HepG2 (cell line): ENCODE measurements around the gene NFE2L1. TPM values are rescaled to one million over a fixed set of nuclear protein-coding genes. Genes with fewer than 3 reads are reported as not detected.

Source experiments
- ASH2L ChIP-seq: fragments of 300-600, 200-600 bp; sonication (generic); IDR thresholded peaks from 2 replicates; pipeline ENCODE4 v1.7.0; 2017; ENCODE audit warnings: low read depth, mild to moderate bottlenecking, moderate library complexity, mixed read lengths, low read length; ENCODE audit not compliant: insufficient read length
- ATRX ChIP-seq: sonication (generic); formaldehyde crosslinking; IDR thresholded peaks from 2 replicates; pipeline ENCODE4 v1.4.0; 2020; ENCODE audit warnings: missing genetic modification reagents, borderline replicate concordance
- DBP ChIP-seq: sonication (generic); formaldehyde crosslinking; IDR thresholded peaks from 2 replicates; pipeline ENCODE4 v1.4.0; 2020; ENCODE audit warnings: missing genetic modification reagents; ENCODE audit errors: not compliant biosample characterization
- JARID2 ChIP-seq: sonication (generic); formaldehyde crosslinking; IDR thresholded peaks from 2 replicates; pipeline ENCODE4 v1.8.1; 2023; ENCODE audit warnings: missing genetic modification reagents, inconsistent platforms; ENCODE audit not compliant: insufficient replicate concordance
- MIER2 ChIP-seq: IDR thresholded peaks from 2 replicates; pipeline ENCODE4 v1.6.1; 2016; ENCODE audit warnings: missing biosample characterization, missing genetic modification reagents
- NCOA1 ChIP-seq: sonication (generic); formaldehyde crosslinking; IDR thresholded peaks from 2 replicates; pipeline ENCODE4 v1.9.0; 2021; ENCODE audit warnings: missing genetic modification reagents
- PHF20 ChIP-seq: sonication (generic); formaldehyde crosslinking; IDR thresholded peaks from 2 replicates; pipeline ENCODE4 v1.5.0; 2020; ENCODE audit warnings: mild to moderate bottlenecking, missing genetic modification reagents
- SAP130 ChIP-seq: IDR thresholded peaks from 2 replicates; pipeline ENCODE4 v1.6.1; 2016; ENCODE audit warnings: low read depth
- SETDB1 ChIP-seq: sonication (generic); formaldehyde crosslinking; IDR thresholded peaks from 2 replicates; pipeline ENCODE4 v1.5.1; 2020; ENCODE audit warnings: missing genetic modification reagents, mild to moderate bottlenecking, borderline replicate concordance
- ZBTB21 ChIP-seq: sonication (generic); formaldehyde crosslinking; IDR thresholded peaks from 2 replicates; pipeline ENCODE4 v1.4.0; 2020; ENCODE audit warnings: missing genetic modification reagents
- ZBTB44 ChIP-seq: sonication (generic); formaldehyde crosslinking; IDR thresholded peaks from 2 replicates; pipeline ENCODE4 v1.4.0; 2020; ENCODE audit warnings: missing genetic modification reagents
- ZNF296 ChIP-seq: sonication (generic); formaldehyde crosslinking; conservative IDR thresholded peaks from 2 replicates; pipeline ENCODE4 v1.5.0; 2020; ENCODE audit warnings: mild to moderate bottlenecking, missing genetic modification reagents
- ZNF335 ChIP-seq: sonication (generic); formaldehyde crosslinking; IDR thresholded peaks from 2 replicates; pipeline ENCODE4 v1.4.0; 2020; ENCODE audit warnings: missing genetic modification reagents
- ZNF547 ChIP-seq: sonication (generic); formaldehyde crosslinking; IDR thresholded peaks from 2 replicates; pipeline ENCODE4 v1.5.1; 2020; ENCODE audit warnings: mild to moderate bottlenecking, missing genetic modification reagents
- ZNF672 ChIP-seq: sonication (generic); formaldehyde crosslinking; IDR thresholded peaks from 2 replicates; pipeline ENCODE4 v1.8.1; 2022; ENCODE audit warnings: missing genetic modification reagents
- ZNF704 ChIP-seq: sonication (generic); formaldehyde crosslinking; IDR thresholded peaks from 2 replicates; pipeline ENCODE4 v1.8.1; 2023; ENCODE audit warnings: mild to moderate bottlenecking, inconsistent platforms, moderate library complexity, missing genetic modification reagents, borderline replicate concordance
- ZNF781 ChIP-seq: sonication (generic); formaldehyde crosslinking; IDR thresholded peaks from 2 replicates; pipeline ENCODE4 v1.5.1; 2020; ENCODE audit warnings: borderline replicate concordance, mild to moderate bottlenecking, missing genetic modification reagents; ENCODE audit errors: not compliant biosample characterization
- ZXDC ChIP-seq: sonication (generic); formaldehyde crosslinking; IDR thresholded peaks from 2 replicates; pipeline ENCODE4 v1.5.0; 2020; ENCODE audit warnings: mild to moderate bottlenecking, missing genetic modification reagents
- polyA plus RNA-seq, 8 experiments: library from polyadenylated mRNA; depleted of rRNA in 3 of 8; stranded (reverse) in 7 of 8; unstranded in 1 of 8; fragments of >200 nt; fragmentation: Illumina TruSeq in 4 of 8; extraction: Trizol in 4 of 8; gene quantifications; 2 replicates each; pipeline versions ENCODE4 v1.2.1 to v1.2.3, GENCODE V29; 2011 to 2016; ENCODE audit warnings: low read depth in 4 of 8, missing spikeins in 1 of 8, mixed read lengths in 1 of 8; ENCODE audit not compliant: insufficient read depth in 1 of 8
- total RNA-seq, 5 experiments: library from RNA; depleted of rRNA; stranded (reverse); fragments of >200 nt; fragmentation: Illumina TruSeq; extraction: Trizol; gene quantifications; 2 replicates each; pipeline ENCODE4 v1.2.3, GENCODE V29; 2016; ENCODE audit warnings: low read depth in 1 of 5

Gene NFE2L1
- total and polyA plus RNA-seq, 2 of the 13 experiments (the other 11 are each of a cell fraction or from before 2014, with no cell fraction given), result 67.0 to 234 TPM

- no peak for TF ChIP-seq DBP (CRISPR knock-in tag)
- TF ChIP-seq ZNF335 (CRISPR knock-in tag), result peak; percentile 54; the same call in 1 of the 2 replicates
- TF ChIP-seq ZNF547 (CRISPR knock-in tag), result no peak; the same call in 1 of the 2 replicates
- no peak for TF ChIP-seq ATRX
- no peak for TF ChIP-seq PHF20 (CRISPR knock-in tag)
- no peak for TF ChIP-seq ZBTB44
- TF ChIP-seq ZNF781, result peak; percentile 65
- TF ChIP-seq NCOA1 (CRISPR knock-in tag), result 0 out of 2 replicates have a peak, but pooled peaks have one; percentile 64
- TF ChIP-seq ZBTB21, result no peak
- no peak for TF ChIP-seq ZNF672 (CRISPR knock-in tag)
- TF ChIP-seq ZXDC (CRISPR knock-in tag), result no peak
- TF ChIP-seq ZNF296 (CRISPR knock-in tag), result no peak
- no peak for TF ChIP-seq SETDB1 (CRISPR knock-in tag)
- TF ChIP-seq ZNF704, result no peak; the same call in 1 of the 2 replicates
- peak; percentile 38; the same call in 1 of the 2 replicates for TF ChIP-seq MIER2 (CRISPR knock-in tag)
- TF ChIP-seq SAP130, result peak; percentile 95
- peak; percentile 30 for TF ChIP-seq ASH2L
- TF ChIP-seq JARID2 (CRISPR knock-in tag), result no peak
Measured at GRCh38 chr17:48025040-48025903, 22.9 kb upstream of the NFE2L1 start (continued).
